Loucy (cell line): ENCODE measurements around the gene KSR1.

Experiments
- CTCF ChIP-seq: fragments of 200-600 bp; sonication (generic); conservative IDR thresholded peaks from 2 replicates; pipeline ENCODE4 v1.5.1; 2014; ENCODE audit warnings: mild to moderate bottlenecking, antibody characterized with exemption, low read length
- EZH2phosphoT487 ChIP-seq: fragments of 200-600 bp; IDR thresholded peaks from 2 replicates; pipeline ENCODE4 v1.6.1; 2018; ENCODE audit warnings: antibody characterized with exemption, mild to moderate bottlenecking, moderate library complexity, borderline replicate concordance

- no peak for TF ChIP-seq CTCF
- no peak for TF ChIP-seq EZH2phosphoT487
These were observed 165.3 kb downstream of the KSR1 start for GRCh38 chr17:27621536-27621935.
